Superior temporal gyrus (tissue), 1 donor: ENCODE results near the gene ZBTB20.

Experiments used
- DNase-seq: peaks from one replicate; pipeline ENCODE4 v3.0.0-alpha.2; 2016; ENCODE audit errors: extremely low spot score

Gene ZBTB20

DNA sequence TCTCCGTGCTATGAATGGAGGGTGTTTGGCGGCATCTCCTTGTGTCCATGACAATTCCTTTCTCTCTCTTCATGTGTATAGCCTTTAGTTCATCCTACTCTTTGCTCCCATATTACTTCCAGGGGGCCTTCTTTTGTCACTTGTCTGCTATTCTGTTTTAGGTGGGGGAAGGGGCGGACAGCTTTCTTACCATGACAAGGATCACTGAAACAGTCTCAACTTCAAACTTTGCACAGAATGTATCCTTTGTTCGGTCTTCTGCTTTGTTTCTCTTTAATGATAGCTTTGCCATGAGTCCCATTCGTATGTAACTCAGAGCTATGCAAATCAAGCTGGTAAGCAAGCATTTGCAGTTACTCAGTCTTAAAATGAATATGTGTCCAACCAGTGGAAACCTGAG is 559.1 kb downstream of the ZBTB20 start:
- DNase-seq: no peak

- no peak for DNase-seq
Observed at GRCh38 chr3:114586119-114586518, 561.0 kb downstream of the ZBTB20 start.

DNA sequence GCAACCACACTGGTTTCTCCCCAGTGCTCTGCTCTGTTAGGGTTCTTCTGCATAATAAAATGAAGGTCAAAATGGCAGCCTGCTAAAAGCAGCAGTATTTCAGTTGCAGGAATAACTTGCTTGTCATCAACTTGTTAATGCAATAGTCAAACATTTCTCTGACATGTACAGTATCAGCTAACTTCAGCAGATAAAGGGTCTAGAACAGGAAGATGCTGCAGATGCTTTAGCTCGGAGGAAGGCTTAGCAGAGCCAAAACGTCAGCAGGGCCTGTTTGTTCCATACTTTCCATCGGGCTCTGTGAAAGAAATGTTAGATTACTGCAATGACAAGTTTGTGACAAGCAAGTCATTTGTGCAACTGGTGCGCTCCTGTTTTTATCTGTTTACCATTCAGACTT is 561.4 kb downstream of the ZBTB20 start:
- no peak for DNase-seq

- no peak for DNase-seq
Observed at GRCh38 chr3:114584734-114585371, 562.2 kb downstream of the ZBTB20 start.

GRCh38 chr3:114582929-114583328 is 564.2 kb downstream of the ZBTB20 start:
- DNase-seq: no peak

- no peak for DNase-seq
Observed at GRCh38 chr3:114572364-114573062, 574.6 kb downstream of the ZBTB20 start.

GRCh38 chr3:114571363-114571762 is 575.7 kb downstream of the ZBTB20 start:
- DNase-seq: no peak

GRCh38 chr3:114569186-114569585 is 577.9 kb downstream of the ZBTB20 start:
- no peak for DNase-seq

DNA sequence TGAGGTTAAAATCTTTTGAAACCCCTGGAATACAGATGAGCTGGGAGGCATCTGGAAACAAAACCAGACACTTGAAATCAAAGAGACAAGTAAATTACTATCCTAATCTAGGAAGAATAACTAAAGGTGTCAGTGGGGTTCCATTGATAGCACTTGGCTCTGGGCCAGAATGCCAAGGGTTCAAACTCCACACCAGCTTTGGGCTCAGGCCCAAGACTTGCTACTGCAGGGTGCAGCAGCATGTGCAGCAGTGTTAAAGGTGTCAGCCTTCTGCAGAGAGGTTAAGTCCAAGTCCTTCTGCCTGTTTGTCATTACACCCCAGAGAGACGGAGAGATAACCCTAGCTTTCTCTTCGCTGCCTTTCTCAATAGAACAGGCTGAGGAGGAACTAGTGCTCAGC is 579.3 kb downstream of the ZBTB20 start:
- no peak for DNase-seq

- no peak for DNase-seq
Observed at GRCh38 chr3:114566767-114567166, 580.3 kb downstream of the ZBTB20 start.

- no peak for DNase-seq
Observed at GRCh38 chr3:114566162-114566755, 580.8 kb downstream of the ZBTB20 start.

DNA sequence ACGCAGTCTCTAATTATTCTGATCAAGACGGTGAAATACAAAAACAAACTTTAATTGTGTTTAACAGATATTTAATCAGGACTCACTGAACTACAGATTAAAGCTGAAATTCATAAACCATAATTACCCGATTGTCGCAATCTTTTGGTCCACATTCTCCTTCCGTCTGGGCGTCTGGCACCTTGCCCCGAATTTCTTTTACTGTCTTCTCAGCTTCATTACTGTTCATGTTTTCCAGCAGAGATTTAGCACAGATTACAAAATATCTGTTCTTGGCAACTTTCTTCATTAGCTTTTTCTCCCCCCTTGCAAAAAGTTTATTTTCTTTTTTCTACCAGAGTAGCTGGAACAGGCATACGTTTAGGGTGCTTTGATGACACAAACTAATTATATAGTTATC is 581.9 kb downstream of the ZBTB20 start:
- DNase-seq: no peak

DNA sequence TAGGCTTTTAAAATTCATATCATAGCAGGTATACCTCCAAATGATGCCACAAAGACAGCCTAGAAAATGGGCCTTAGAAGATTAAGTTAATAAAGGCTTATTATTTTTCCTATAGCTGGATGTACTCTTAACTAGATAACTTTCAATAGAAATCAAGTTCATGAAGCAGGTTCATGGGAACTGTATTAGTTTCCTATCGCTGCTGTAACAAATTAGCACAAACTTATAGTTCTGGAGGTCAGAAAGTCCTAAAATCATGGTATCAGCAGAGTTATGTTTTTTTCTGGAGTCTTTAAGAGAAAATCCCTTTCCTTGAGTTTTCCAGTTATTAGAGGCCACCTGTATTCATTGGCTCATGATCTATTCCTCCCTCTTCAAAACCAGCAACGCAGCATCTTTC is 583.4 kb downstream of the ZBTB20 start:
- no peak for DNase-seq

DNA sequence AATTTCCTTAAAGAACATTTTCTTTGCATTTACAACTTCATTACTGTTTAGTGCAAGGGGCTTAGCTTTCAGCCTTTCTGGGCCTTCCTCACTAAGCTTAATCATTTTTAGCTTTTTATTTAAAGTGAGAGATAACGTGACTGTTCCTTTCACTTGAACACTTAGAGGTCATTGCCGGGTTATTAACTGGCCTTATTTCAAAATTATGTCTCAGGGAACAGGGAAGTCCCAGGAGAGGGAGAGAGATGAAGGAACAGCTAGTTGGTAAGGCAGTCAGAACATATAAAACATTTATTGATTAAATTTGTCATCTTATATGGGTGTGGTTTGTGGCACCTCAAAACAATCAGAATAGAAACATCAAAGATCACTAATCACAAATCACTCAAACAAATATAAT is 584.5 kb downstream of the ZBTB20 start:
- DNase-seq: no peak

DNA sequence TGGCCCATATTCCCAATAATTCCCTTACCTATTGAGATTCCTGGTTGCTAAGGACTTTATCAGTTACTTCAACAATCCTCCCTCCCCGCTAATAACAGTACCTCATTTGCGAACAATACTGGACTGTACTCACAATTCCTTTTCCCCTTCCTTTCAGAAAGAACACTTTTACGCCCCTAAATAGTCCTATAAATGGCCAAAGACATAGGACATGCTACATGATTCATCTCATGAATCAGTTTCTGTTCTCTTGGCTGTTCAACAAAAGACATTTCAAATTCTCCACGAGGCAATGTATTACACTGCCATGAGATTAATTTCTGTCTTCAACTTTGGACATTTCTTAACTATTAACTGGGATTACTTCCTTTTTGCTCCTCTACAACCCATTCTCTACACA is 588.8 kb downstream of the ZBTB20 start:
- no peak for DNase-seq

- DNase-seq: no peak
Observed at GRCh38 chr3:114557791-114558190, 589.3 kb downstream of the ZBTB20 start.

- DNase-seq: no peak
Observed at GRCh38 chr3:114556657-114557213, 590.4 kb downstream of the ZBTB20 start.

DNA sequence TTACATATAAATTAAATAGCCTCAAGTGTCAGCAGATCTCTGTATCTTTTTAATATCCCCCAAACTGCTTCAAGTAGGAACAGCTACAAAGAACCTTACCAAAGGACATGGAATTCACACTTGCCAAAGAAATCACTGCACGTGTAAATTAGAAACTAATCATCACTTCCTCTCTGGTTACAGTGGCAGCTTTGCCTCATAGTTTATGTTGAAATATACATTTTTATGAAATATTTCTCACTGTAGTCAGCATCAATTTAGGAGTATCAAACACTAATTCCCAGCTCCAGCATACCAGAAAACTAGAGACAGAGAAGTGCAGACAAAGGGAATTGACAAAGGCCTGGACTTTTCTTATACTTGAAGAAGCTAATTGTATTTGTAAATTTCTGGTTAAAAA is 592.4 kb downstream of the ZBTB20 start:
- no peak for DNase-seq

GRCh38 chr3:114553949-114554593 is 593.0 kb downstream of the ZBTB20 start:
- DNase-seq: no peak

- DNase-seq: no peak
Observed at GRCh38 chr3:114552527-114552812, 594.6 kb downstream of the ZBTB20 start.

DNA sequence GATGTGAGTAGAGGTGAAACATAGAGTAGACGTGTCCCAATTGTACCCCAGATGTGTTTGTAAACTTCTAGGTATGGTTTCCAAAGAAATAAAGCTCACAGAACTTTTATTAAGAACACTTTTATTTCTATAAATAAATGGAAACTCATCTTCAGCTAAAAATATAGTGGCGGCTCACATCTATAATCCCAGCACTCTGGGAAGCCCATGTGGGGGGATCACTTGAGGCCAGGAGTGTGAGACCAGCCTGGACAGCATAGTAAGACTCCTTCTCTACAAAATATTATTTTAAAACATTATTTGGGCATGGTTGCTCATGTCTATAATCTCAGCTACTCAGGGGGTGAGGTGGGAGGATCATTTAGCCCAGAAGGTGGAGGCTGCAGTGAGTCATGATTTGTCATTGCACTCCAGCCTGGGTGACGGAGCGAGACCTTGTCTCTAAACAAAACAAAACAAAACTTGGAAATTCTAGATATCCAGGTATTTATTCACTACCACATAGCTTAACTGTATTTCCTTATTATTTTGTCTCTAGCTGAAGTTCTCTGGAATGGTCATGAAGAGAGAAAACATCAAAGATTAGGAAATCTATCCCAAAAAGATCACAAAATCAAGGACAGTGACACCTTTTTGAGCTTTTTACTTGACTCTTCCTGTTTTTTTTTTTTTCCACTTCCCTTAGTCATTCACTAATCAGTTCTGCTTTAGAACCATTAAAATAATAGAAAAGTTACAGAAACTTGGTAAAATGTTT is 595.1 kb downstream of the ZBTB20 start:
- no peak for DNase-seq

GRCh38 chr3:114550165-114550564 is 596.9 kb downstream of the ZBTB20 start:
- no peak for DNase-seq
